ENCODE measurements around the gene NR6A1.

DNA sequence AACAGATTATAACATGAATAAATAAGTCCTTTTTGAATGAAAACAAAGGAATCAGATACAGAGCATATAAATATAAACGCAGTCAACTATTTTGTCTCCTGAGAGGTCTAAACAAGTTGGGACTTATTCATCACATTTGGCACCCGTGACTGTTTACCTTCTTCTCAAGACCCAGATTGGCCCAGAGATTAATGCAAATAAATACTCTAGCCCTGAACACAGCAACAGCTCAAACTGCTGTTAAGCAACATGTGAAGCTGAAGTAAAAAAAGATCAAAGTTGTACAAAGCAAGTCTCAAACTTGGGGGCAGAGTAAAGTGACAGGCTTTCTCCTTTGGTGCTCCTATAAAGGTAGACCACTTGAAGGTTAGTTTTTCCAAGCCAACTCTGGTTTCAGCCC is 168.9 kb downstream of the NR6A1 start:
- no peak for TF ChIP-seq SNAI2 (CRISPR knock-in tag; IDR thresholded peaks at IDR 0.05)
- TF ChIP-seq, protein P1, sequence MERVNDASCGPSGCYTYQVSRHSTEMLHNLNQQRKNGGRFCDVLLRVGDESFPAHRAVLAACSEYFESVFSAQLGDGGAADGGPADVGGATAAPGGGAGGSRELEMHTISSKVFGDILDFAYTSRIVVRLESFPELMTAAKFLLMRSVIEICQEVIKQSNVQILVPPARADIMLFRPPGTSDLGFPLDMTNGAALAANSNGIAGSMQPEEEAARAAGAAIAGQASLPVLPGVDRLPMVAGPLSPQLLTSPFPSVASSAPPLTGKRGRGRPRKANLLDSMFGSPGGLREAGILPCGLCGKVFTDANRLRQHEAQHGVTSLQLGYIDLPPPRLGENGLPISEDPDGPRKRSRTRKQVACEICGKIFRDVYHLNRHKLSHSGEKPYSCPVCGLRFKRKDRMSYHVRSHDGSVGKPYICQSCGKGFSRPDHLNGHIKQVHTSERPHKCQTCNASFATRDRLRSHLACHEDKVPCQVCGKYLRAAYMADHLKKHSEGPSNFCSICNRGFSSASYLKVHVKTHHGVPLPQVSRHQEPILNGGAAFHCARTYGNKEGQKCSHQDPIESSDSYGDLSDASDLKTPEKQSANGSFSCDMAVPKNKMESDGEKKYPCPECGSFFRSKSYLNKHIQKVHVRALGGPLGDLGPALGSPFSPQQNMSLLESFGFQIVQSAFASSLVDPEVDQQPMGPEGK (CRISPR knock-in tag; IDR thresholded peaks at IDR 0.05; ENCODE audit: borderline replicate concordance), result no peak
- TF ChIP-seq RARB (CRISPR knock-in tag; IDR thresholded peaks at IDR 0.05), result no peak
- TF ChIP-seq TOX (CRISPR knock-in tag; IDR thresholded peaks at IDR 0.05; ENCODE audit: borderline replicate concordance), result no peak
- no peak for TF ChIP-seq ZNF70 (CRISPR knock-in tag; IDR thresholded peaks at IDR 0.05)
- TF ChIP-seq ZFP3 (CRISPR knock-in tag; IDR thresholded peaks at IDR 0.05), result no peak
- no peak for TF ChIP-seq ZNF8 (CRISPR knock-in tag; IDR thresholded peaks at IDR 0.05)

Measured in SK-N-SH treated with all-trans-retinoic acid at 6 μM for 48 hours (cell line).